ENCODE data around the gene C2CD4D.

GRCh38 chr1:151868486-151868885 is 28.9 kb upstream of the C2CD4D start:
- TF ChIP-seq, protein P1, sequence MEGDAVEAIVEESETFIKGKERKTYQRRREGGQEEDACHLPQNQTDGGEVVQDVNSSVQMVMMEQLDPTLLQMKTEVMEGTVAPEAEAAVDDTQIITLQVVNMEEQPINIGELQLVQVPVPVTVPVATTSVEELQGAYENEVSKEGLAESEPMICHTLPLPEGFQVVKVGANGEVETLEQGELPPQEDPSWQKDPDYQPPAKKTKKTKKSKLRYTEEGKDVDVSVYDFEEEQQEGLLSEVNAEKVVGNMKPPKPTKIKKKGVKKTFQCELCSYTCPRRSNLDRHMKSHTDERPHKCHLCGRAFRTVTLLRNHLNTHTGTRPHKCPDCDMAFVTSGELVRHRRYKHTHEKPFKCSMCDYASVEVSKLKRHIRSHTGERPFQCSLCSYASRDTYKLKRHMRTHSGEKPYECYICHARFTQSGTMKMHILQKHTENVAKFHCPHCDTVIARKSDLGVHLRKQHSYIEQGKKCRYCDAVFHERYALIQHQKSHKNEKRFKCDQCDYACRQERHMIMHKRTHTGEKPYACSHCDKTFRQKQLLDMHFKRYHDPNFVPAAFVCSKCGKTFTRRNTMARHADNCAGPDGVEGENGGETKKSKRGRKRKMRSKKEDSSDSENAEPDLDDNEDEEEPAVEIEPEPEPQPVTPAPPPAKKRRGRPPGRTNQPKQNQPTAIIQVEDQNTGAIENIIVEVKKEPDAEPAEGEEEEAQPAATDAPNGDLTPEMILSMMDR (IDR thresholded peaks at IDR 0.05): no peak
- no peak for TF ChIP-seq EZH2 (IDR thresholded peaks at IDR 0.05; ENCODE audit: borderline replicate concordance, insufficient read depth, low read depth, low read length, poor library complexity, severe bottlenecking)
